GM18517 (cell line): ENCODE data around the gene ZC3H12C.
A peak's percentile ranks its signal among the peaks of the same experiment; 100 is the strongest.
"Not testable (repeated sequence)": the region's sequence is repeated elsewhere in the genome, so short reads cannot be mapped to it uniquely, and the experiment has no call there.

ENCODE experiments used
- ATAC-seq: cut with Tn5 transposase; IDR thresholded peaks from one replicate; pipeline ENCODE4 v1.9.1; 2021; ENCODE audit warnings: mild to moderate bottlenecking, moderate library complexity; ENCODE audit not compliant: unreplicated experiment

ZC3H12C gene

DNA sequence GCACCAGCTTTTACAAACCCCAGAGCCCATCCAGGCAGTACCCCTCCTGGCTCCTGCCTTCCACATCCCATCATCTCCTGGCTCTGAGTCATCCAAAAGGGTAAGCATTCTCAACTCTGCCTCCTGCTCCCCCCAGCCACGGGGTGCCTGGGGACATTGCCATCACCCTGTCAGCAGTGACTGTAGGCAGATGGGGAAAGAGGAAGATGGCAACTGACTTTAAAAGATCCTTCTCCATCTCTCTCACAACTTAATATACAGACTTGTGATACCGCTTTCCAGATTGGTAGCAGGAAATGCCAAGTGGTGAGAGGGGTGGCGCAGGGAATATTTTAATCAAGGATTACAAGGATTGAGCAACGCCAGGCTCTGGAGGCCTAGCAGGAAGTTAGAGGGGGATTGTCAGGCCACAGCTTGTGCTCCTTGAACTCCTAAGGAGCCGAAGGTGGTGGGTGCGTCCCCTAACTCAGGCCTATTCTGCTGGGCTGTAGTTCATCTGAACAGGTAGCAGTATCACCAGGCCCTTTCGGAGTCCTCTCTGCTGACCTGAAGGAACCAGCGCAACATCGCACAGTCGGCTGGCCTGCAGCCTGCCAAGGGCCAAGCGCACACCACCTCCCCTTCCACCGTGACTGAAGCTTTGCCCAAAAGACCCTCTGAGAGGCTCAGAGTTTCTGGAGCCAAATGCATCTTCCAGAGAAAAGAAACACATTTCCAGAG is 83.3 kb downstream of the ZC3H12C start:
- ATAC-seq = no peak

DNA sequence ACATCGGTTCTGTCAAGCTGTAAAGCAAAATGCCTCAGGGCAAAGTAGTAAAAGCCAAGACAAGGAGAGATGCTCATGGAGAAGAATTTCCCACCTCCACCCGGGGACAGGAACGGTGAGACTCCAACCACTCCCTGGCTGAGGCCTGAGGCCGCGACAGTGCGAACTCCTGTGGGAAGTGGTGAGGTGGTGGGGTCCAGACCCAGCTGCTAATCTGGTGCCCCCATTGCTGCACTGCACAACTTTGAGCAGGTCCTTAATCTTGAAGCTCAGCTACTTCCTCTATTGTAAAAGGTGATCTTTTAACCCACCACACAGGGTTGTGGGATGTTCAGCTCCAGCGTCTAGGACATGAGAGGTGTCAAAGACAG is 83.9 kb downstream of the ZC3H12C start:
- no peak for ATAC-seq

DNA sequence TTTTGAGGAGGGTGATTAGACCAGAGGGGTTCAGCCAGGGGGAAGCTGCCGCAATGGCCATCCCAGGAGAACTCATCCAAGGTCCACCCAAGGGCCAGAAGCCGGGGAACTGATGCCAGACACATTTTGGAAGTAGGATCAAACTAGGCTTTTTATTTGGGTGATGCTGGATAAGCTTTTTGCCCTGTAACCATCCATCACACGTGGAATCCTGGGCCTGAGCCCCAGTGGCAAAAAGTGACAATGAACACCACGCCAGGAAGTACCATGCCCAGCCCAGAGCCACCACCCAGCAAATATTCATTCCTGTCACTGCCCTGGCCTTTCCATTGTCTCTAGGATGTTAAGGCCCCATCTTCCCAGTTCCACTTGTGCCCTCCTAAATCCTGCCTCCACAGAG is 85.9 kb downstream of the ZC3H12C start:
- no peak for ATAC-seq

DNA sequence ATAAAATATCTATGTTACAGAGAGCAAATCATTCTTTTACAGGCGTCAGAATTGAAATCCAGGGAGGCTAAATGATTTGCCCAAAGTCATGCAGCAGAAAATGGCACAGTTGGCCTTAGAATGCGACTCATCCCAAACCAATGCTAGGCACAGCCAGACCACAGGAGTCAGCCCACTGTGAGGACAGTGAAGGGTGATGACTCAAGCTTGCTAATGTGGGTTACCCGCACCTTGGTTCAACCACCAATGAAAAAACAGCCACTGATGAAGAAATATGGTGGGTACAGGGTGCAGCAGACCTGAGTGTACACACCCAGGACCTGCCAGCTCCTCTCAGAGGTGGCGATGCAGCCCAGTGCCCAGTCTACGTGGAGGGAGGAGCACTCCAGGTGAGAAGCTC is 89.7 kb downstream of the ZC3H12C start:
- no peak for ATAC-seq

DNA sequence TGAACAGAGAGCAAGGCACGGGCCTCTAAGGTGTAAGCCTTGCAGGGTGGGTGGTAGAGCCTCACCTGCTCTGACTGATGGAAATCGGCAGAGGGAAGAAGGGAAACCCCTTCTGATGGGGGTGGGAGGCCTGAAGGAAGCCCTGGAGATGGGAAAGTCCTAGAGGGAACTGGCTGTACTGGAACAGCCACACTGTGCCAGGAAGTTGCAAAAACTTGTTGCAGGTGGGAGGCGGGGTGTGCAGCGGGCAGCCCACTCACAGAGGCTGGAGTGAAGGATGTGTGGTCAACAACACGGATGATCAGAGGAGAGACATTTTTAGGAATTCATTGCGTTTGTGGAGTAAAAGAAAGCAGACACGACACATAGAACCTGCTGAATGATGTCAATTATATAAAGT is 91.3 kb downstream of the ZC3H12C start:
- ATAC-seq = no peak

DNA sequence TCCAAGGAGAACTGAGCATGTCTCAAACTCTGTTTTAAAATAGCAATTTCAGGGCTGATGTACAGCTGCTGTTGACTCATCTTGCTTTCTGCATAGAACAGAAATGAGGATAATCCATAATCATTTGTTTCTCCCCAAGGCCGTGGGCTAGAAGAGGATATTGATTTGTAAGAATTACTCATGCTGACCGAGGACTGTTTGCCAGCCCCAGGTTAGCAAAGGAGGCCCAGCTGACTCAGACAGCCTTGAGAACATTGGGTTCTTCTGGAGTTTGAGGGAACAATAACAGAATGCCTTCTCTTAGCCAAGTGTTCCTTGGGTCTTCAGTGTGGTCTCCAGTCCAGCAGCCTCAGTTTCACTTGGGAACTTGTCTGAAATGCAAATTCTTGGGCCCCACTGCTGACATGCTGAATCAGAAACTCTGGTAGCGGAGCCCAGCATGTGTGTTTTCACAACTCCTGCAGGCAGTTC is 92.0 kb downstream of the ZC3H12C start:
- no peak for ATAC-seq

DNA sequence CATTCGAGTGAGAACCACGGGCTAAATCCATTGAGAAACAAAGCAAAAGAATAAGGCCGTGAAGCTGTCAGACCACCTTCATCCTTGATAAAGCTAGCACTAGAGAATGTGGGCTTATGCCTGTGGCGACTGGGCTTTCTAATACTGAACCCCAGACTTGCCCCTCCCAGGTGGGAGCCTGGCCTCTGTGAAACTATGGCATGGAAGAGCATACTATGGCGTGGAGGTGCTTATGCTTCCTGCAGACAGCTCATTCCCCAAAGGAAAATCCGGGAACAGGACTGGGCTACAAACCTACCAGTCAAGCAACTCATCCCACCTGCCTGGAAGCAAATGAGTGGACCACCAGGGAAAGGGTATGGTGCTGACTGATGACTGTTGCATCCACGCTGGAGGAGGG is 92.4 kb downstream of the ZC3H12C start:
- no peak for ATAC-seq

DNA sequence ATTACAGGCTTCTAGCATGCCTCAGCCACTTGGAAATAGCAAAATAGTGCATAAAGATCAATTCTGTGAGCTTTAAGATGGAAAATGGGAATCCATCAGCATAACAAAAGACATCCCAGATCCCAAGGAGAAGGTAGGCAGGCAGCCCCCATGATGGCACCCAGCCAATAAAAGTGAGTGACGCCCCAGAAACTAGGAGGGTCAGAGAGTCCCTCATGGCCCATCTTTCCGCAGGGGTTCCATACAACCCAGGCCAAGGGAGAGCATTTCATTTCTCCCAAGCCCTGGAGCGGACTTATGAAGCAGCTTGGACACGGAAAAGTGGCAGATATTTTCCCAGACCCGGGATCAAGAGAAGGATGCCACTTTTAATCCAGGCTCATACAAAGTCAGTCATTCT is 93.3 kb downstream of the ZC3H12C start:
- ATAC-seq = no peak

DNA sequence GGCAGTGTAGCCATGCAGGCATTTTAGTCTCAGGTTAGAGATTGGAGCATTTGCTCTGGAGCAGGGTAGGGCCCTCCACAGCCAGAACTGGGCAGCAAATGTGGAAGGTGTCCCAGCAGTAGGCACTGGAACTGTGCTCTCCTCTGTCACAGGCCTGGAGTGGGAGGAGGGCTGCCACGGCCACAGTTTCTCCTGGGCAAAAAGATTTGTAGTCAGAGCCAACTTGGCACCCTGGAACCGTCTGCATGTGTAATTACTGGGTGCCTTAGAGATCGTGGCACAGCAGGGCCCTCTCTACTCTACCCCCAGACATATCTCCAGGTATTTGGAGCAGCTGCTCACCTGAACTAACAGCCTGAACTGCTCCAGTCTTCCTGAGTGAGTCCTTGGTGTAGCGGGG is 93.7 kb downstream of the ZC3H12C start:
- ATAC-seq = no peak

DNA sequence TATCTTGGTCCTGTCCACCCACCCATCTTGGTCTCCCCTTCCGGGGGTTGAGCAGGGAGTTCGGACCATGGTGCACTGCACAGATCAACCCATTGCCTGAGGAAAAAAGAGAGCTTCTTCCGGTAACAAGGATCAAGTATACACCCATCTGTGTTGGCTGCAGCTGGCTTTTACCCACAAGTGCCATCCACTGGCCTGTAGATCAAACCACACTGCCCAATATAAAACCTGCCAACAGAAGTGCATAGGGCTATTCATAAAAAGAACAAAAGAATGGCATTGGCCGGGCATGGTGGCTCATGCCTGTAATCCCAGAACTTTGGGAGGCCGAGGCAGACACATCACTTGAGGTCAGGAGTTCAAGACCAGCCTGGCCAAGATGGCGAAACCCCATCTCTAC is 94.5 kb downstream of the ZC3H12C start:
- ATAC-seq = no peak

DNA sequence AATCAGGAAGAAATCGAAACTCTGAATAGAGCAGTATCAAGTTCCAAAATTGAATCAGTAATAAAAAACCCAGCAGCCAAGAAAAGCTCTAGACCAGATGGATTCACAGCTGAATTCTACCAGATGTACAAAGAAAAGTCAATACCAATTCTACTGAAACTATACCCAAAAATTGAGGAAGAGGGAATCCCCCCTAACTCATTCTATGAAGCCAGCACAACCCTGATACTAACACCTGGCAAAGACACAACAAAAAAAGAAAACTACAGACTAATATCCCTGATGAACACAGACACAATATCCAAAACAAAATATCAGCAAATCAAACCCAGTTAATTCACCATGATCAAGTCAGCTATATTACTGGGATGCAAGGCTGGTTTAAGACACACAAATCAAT is 97.7 kb downstream of the ZC3H12C start:
- no peak for ATAC-seq

DNA sequence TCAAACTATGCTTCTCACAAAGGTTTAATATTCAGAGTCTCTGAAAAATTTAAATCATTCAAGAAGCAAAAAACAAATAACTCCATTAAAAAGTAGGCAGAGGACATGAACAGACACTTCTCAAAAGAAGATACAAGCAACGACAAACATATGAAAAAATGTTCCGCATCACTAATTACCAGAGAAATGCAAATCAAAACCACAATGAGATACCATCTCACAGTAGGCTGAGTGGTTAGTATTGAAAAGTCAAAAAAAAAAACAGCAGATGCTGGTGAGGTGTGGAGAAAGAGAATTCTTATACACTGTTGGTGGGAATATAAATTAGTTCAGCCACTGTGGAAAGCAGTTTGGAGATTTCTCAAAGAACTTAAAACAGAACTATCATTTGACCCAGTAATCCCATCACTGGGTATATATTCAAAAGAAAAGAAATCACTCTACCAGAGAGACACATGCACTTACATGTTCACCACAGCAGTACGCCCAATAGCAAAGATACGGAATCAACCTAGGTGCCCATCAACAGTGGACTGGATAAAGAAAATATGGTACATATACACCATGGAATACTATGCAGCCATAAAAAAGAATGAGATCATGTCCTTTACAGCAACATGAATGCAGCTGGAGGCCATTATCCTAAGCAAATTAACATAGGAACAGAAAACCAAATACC is 99.6 kb downstream of the ZC3H12C start:
- peak; percentile 81 for ATAC-seq

DNA sequence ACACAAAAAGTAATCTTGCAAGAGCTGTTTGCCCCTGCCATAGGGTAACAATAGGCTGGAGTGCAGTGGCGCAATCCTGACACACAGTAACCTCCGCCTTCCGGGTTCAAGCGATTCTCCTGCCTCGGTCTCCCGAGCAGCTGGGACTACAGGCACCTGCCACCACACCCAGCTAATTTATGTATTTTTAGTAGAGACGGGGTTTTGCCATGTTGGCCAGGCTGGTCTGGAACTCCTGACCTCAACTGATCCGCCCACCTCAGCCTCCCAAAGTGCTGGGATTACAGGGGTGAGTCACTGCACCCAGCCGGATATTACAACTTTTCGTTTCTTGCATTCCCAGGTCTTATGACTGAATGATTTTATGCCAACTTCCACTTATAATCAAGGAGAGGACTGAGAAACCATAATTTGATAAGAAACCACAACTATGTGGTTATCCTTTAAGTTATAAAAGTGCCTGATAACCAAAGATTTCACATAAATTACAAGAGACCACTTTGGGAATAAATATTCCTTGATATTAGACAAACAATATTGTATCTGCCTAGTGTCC is 101.1 kb downstream of the ZC3H12C start:
- ATAC-seq = not testable (repeated sequence)

DNA sequence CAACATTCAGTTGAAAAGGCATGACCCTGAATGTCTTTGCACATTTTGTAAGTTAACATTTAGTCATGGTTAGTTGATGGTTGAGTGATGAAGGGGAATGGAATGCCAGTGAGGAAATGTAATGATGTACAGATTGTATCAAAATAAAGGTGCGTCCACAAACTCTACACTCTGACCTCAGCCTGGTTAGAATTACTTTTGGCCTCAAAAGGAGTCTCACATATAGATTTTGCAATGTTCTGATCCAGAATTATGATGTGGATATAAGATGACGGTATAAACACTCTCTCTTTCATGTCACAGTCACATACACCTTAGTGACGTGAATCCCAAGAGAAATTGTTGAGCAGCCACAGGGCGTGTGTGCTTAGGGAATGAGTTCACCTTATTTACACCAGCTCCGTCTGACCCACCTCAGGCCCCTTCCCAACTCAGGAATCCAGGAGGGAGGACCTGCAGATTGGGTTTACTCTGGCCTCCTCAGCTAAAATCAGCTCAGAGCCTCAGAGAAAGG is 103.1 kb downstream of the ZC3H12C start:
- no peak for ATAC-seq

DNA sequence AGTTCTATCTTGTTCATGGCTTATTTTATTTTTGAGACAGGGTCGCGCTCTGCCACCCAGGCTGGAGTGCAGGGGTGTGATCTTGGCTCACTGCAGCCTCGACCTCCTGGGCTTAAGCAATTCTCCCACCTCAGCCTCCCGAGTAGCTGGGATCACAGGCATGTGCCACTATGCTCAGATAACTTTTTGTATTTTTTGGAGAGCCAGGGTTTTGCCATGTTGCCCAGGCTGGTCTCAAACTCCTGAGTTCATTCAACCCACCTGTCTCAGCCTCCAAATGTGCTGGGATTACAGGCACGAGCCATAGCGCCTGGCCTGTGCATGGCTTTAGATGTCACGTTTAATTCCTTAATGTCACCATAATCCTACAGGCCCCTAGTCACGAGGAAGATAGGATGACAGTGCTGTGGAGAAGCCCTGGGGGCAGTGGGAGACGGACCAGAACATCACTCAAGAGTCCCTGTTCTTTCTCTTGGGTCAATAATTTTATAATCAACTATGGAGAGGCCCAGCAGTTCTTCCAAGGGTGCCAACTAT is 103.8 kb downstream of the ZC3H12C start:
- no peak for ATAC-seq

DNA sequence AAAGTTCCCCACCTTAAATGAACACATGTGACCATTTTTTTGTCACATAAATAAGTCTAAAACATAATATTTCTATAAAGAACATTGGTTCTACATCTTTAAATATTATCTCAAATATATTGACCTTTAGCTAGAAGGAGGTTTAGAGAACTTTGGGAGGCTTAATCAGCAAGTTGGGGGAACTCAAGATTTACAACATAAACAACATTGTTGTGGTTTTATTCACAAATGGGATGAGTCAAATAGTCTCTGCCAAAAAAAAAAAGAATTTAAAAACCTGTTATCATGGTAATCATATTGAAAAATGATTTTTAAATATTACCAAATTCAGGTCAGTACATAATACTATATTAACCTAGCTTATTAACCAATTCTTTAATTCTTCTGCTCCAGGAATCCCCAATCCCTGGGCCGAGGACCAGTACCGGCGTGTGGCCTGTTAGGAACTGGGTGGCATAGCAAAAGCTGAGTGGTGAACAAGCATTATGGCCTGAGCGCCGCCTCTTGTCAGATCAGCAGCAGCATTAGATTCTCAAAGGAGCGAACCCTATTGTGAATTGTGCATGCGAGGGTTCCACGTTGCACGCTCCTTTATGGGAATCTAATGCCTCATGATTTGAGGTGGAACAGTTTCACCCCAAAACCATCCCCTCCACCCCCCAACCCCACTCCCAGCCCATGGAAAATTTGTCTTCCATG is 105.0 kb downstream of the ZC3H12C start:
- ATAC-seq = no peak

DNA sequence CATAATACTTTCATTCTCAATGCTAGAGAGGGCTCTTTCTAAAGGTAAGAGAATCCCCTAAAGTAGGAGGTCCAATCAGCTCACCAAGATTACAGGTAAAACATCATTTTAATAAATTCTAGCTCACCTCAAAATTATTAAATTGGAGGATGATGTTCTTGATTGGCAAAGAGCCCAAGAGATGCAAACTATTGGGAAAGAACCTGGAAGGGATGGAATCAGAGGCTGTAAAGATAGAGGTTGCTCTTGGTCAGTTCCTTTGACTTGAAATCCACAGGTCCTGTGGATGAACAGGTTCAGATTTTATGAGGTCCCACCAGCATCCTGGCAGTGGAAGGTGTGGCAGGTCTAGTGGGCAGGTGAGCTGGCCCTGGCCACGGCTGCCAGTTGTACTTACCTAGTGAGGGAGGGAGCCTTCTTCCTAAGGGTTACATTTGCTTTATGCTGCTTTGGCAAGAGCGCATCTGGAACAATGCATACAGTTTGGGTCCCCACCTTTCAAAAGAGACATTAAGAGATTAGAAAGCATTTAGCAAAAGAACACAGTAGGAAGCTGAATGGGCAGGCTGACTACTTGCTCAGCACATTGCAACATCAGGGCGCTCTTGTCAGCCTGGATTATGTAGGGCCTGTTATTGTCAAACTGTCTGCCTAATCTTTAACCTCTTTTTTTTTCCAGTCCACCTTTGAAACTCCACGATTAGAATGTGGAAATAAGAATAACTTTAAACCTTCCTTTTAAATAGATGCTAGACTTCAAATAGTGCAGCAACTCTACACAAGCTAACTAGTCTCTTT is 106.2 kb downstream of the ZC3H12C start:
- ATAC-seq = no peak

DNA sequence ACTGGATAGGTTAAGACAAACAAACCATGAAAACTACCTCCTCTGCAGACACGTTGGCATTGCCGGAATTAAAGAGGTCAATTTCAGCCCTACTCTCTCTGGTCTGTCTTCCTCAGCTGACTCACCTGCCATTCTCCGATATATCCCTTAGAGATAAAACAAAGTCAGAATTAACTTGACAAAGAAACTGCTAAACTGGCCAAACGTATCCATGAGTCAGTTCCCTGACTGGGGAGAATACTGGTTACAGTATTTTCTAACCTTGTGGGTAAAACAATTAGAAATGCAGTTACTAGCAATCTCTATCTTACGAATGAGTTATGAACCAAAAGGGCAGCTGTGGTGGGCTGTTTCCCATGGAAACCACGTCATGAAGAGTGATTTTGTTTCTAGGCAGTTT is 107.0 kb downstream of the ZC3H12C start:
- no peak for ATAC-seq

DNA sequence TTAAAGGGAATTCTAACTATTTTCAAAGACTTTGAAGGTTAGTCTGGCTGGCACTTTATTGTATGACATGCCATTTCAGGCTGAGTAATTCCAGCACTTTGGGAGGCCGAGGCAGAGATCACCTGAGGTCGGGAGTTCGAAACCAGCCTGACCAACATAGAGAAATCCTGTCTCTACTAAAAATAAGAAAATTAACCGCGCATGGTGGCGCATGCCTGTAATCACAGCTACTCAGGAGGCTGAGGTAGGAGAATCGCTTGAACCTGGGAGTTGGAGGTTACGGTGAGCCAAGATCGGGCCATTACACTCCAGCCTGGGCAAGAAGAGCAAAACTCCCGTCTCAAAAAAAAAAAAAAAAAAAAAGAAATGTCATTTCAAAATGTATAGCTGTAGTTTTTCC is 107.6 kb downstream of the ZC3H12C start:
- ATAC-seq = no peak

DNA sequence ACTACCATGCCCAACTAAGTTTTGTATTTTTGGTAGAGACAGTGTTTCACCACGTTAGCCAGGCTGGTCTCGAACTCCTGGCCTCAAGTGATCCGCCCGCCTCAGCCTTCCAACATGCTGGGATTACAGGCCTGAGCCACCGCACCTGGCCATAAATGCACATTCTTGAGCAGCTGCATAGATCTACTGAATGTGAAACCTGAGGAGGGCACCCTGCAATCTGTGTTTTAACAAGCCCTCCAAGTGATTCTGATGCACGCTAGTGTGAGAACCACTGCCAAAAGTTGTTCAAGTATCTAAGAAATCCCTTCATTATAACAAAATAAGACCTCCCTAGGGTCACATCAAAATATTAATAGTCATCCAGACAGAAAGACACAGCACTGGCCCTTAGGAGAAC is 113.9 kb downstream of the ZC3H12C start:
- ATAC-seq = no peak
